Activated CD8-positive, alpha-beta memory T cell treated with anti-CD3 and anti-CD28 coated beads for 24 hours (primary cell): ENCODE measurements around the gene GOLGB1.
"Not testable (repeated sequence)": the region's sequence is repeated elsewhere in the genome, so short reads cannot be mapped to it uniquely, and the experiment has no call there.

Experiments
- DNase-seq: peaks from one replicate; pipeline ENCODE4 v3.0.0-alpha.2; 2020

Gene GOLGB1

GRCh38 chr3:121688747-121689146 lies 60.8 kb downstream of the GOLGB1 start:
- DNase-seq = not testable (repeated sequence)

- no peak for DNase-seq
These were observed 67.7 kb downstream of the GOLGB1 start for GRCh38 chr3:121681792-121682191.

GRCh38 chr3:121677141-121677540 lies 72.4 kb downstream of the GOLGB1 start:
- no peak for DNase-seq

- DNase-seq = no peak
These were observed 78.9 kb downstream of the GOLGB1 start for GRCh38 chr3:121670676-121671075.

GRCh38 chr3:121667333-121667732 lies 82.2 kb downstream of the GOLGB1 start:
- DNase-seq = no peak

- DNase-seq = no peak
These were observed 84.1 kb downstream of the GOLGB1 start for GRCh38 chr3:121665488-121665887.

GRCh38 chr3:121663171-121663847 lies 86.2 kb downstream of the GOLGB1 start:
- DNase-seq = no peak

- no peak for DNase-seq
These were observed 86.8 kb downstream of the GOLGB1 start for GRCh38 chr3:121662742-121663141.

- no peak for DNase-seq
These were observed 88.2 kb downstream of the GOLGB1 start for GRCh38 chr3:121661376-121661775.

- peak; percentile 90 for DNase-seq
These were observed 89.0 kb downstream of the GOLGB1 start, which contains the start of gene HCLS1 for GRCh38 chr3:121660356-121661171. TSS of gene HCLS1 (minus strand) at chr3:121660903. CDS start at chr3:121658347, 2,556 bp downstream.

GRCh38 chr3:121659586-121659985 lies 90.0 kb downstream of the GOLGB1 start:
- no peak for DNase-seq

GRCh38 chr3:121658716-121659435 lies 90.7 kb downstream of the GOLGB1 start:
- no peak for DNase-seq

GRCh38 chr3:121654493-121655385 lies 94.8 kb downstream of the GOLGB1 start:
- no peak for DNase-seq

GRCh38 chr3:121651684-121652083 lies 97.9 kb downstream of the GOLGB1 start:
- no peak for DNase-seq

GRCh38 chr3:121649645-121650044 lies 99.9 kb downstream of the GOLGB1 start:
- DNase-seq = no peak

GRCh38 chr3:121648219-121648958 lies 101.2 kb downstream of the GOLGB1 start:
- no peak for DNase-seq

- DNase-seq = no peak
These were observed 104.5 kb downstream of the GOLGB1 start for GRCh38 chr3:121645054-121645453.

- DNase-seq = no peak
These were observed 106.8 kb downstream of the GOLGB1 start for GRCh38 chr3:121642601-121643314.

- no peak for DNase-seq
These were observed 108.4 kb downstream of the GOLGB1 start for GRCh38 chr3:121641127-121641526.

- DNase-seq = no peak
These were observed 111.6 kb downstream of the GOLGB1 start for GRCh38 chr3:121637922-121638321.

- no peak for DNase-seq
These were observed 119.2 kb downstream of the GOLGB1 start for GRCh38 chr3:121630355-121630754.
